OCI-M2 (cell line): ENCODE measurements around the gene RND3.

Experiments used
- DNase-seq: peaks from one replicate; lab custom pipeline; 2025; ENCODE audit not compliant: unreplicated experiment; lab: John Stamatoyannopoulos, UW

The RND3 gene, protein sequence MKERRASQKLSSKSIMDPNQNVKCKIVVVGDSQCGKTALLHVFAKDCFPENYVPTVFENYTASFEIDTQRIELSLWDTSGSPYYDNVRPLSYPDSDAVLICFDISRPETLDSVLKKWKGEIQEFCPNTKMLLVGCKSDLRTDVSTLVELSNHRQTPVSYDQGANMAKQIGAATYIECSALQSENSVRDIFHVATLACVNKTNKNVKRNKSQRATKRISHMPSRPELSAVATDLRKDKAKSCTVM

DNA sequence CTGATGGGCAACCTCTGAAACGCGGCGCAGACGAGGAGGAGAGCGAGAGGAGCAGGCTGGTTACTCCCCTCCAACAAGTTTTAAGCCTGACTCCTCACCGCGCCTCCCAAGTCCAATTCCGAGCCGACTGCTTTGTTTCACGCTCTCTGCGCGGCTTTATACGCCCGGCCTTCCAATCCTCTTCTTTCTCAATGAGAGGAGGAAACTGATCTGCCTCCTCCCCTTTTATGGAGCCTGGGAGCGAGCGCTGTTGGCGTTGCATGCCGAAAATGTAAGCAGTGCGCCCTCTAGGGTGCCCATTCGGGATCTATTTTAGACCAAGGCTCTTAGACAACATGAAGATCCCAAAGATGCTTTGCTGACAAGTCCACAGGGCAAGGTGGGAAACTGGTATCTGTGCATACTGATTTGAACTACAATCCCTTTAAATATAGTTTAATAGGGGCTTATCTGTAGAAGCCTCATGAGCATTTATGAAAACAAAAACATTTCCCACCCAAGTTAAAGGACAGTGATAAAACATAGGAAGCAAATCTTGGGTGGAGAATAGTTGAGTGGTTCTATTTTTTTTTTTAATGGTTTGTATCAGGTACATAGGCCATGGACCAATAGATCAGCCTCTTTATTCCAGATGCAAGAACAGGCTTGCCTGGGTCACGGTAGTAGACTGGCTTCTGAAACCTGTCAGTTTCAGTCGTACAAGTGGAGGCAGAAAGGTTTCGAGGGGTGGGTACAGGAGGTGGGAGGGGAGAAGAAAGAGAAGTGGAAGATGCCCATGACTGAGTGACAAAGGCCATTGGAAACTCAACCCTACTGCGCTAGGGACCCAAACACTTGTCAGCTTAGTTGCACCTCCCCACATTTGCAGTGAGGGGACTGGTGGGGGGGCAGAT is at the start of gene RND3:
RND3 (minus strand) TSS at position 131 of the 893 bp plus-strand sequence. CDS start 250 bp downstream, outside the sequence.
- DNase-seq = no peak

DNA sequence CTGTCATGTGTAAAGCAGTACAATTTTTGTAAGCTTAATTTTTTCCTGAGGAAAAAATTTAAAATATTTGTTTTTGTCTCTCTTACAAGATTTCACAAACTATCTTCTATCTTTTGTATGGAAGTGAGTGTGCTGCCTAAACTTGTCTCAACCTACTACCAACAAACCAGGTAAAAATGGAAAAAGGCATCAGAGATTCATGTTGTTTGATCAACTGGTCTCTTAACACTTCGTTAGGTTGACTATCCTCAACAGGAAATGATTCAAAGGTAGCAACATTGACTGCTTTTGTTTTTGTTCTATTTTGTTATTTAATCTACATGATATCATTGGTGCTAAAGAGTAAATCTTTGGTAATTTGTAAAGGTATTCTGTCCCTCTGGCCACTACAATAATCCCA is 47.7 kb upstream of the RND3 start:
- DNase-seq = no peak

GRCh38 chr2:150532879-150533278 is 45.4 kb upstream of the RND3 start:
- no peak for DNase-seq

DNA sequence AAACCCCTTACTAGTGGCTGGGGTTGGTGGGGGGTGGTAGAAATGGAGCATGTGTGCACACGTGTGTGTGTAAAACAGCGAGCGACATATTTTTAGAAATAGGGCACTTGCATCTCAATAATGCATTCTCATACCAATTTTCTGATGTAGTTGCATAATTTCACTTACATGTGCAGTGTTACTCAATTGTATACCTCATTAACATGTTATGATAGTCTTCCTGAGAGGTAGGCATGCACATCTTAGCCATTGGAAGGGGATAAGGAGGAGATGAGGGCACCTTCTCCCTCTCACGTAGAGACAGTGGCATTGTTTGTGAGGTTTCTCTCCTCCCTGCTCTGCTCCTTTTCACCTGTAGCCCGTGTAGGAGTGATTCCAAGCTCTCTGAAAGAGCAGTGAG is 44.6 kb upstream of the RND3 start:
- no peak for DNase-seq

DNA sequence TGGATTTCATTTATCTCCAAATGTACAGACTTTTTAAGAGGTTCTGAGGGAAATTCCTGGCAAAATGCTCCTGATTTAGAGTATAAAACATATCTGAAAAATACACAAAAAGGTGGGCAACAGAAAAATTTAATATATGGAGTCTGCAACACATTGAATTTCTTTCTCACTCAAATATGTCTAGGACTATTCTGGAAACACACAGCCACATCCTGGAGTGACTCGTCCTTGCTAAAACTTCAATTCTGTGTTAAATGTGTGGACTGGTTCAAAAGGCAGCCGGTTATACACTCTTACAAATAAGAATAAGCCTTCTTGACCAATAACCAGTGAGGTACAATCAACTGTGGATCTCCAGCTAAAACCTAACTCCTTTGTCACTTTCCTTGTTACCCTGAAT is 44.1 kb upstream of the RND3 start:
- DNase-seq = no peak

DNA sequence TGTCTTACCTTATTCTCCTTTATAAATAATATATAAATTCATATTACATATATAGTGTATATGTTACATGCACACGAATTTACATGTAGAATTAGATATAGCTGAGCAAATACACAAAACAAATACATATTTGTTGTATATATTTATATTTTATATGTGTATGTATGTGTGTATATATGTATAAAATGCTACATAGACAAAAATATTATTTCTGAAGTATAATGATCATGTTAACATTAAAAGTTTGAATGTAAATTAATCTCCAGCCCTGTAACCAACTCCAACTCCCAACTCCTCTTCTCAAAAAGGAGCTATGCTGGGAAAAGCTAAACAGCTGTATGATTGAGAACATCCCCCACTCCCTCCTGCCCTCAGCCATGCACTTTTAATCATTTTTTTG is 42.7 kb upstream of the RND3 start:
- DNase-seq = no peak

DNA sequence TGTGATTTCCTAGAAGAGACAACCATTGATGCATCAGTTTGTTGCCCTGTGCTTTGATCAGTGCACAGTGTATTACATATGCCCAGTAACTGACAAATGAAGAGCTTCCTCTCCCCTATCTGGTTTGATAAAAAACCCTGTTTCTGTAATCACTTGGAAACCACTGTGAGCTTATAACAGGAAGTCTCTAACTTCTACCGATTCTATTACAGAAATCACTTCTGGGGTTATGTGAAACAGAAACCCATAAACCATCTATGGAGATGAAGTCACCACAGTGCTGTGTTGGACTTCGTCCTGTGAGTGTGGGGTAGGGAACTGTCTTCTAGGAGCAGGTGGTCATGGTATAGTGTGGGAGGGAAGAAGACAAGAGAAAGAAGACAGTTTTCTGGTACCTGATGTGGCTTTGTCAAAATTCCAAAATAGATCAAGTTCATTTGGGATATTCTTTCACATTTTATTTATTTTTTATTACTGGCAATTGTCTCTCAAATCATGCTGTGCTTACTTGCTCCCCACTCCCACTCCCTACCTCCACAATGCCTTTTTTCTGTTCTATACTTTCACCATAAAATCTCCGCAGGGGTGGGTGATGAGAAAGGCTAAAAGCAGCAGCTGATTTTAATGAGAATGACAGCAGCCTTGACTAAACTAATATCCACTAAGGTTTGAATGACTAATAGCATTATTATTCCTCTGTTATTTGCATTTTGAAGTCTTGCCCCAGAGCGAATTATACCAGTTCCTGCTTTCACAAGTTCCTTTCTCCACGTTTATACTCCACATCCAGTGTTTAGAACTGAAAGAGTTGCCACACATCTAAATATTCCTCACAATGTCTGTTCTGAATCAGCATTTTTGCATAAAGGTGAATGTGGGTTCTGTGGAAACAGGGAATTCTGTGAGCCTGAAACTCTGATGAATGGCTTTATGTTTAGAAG is 41.7 kb upstream of the RND3 start:
- DNase-seq = no peak

- no peak for DNase-seq
These were observed 39.4 kb upstream of the RND3 start for GRCh38 chr2:150526827-150527226.

- DNase-seq = no peak
These were observed 38.5 kb upstream of the RND3 start for GRCh38 chr2:150526006-150526405.

GRCh38 chr2:150522269-150522668 is 34.8 kb upstream of the RND3 start:
- no peak for DNase-seq

DNA sequence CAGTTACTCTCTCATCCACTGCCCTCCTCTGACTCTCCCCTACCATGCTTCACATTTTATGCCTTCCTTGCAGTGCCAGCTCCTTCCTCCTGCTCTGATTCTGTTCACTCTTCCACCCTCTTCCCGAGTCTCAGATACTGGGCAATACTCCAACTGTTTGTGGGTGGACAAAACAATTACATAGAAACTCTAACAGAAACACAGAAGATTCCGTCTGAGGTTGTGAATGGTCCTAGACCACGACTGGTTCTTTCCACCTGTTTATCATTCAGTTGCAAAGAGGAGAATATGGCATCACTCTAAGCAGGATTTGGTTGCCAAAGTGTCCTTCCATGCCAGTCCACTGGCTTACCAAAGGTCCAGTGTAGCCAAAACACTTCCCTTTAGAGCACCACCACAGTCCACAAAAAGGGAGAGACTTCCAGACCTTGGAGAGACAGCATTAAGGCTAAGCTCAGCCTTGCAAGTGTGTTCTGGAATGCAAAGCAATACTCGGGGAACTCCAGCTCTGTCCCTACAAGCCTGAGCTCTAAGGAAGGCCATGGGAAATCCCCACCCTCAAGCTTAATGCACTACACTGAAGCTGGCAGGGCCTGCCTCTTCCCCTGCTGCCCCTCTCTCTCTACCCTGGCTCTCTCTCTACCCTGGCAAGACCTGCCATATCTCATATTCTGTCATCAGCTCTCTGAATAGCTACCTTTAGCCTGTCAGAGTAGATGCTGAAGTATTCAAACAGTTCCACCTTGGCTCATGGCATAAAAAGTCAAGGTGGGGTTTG is 33.6 kb upstream of the RND3 start:
- no peak for DNase-seq

- no peak for DNase-seq
These were observed 32.6 kb upstream of the RND3 start for GRCh38 chr2:150520033-150520432.

- DNase-seq = no peak
These were observed 30.6 kb upstream of the RND3 start for GRCh38 chr2:150517951-150518680.

DNA sequence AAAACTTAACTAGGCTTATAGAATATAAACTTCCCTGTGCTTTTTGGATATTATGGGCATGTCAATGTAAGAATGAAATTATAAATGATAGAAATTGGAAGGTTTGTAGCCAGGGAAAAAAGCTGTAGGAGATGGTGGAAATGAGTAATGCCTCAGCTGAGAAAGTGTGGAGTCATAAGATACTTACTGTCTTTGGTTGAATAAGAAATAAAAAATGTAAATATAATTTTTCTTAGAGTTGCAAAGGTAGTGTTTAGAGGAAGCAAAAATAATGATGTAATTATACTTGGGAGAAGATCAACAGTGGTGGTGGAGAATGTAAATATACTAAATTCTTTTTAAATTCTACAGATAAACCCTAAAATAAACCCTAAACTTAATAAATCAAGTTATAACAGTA is 26.2 kb upstream of the RND3 start:
- DNase-seq = no peak

GRCh38 chr2:150508497-150509137 is 21.1 kb upstream of the RND3 start:
- no peak for DNase-seq

DNA sequence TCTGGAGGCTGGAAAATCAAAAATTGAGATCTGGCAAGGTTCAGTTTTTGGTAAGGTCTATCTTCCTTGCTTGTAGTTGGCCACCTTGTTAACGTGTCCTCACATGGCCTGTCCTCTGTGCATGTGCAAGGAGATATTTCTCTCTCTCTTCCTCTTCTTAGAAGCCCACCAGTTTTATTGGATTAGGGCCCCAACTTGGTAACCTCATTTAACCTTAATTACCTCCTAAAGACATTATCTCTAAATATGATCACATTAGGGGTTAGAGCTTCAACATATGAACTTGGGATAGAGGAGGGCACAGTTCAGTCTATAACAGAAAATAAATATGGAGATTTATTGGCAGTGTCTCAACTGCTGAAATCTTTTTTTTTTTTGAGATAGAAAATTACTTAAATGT is 19.6 kb upstream of the RND3 start:
- DNase-seq = no peak

DNA sequence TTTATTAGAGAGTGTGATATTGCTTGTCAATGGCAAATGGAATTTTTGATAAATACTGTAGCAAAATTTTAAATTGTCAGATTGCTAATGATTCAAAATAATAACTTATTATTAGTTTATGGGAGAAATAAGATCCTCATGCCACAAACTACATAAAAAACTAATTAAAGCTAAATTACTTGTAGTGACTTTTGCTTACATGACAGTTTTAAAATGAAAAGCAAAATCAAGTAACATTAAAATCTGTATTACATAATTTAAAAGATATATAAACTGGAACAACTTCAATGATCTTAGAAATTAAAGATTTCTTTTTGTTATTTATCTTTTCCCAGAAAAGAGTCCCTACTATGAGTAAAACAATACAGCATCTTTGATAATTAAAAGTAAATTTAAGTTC is 17.7 kb upstream of the RND3 start:
- DNase-seq = no peak

GRCh38 chr2:150495993-150496627 is 8.6 kb upstream of the RND3 start:
- DNase-seq = no peak

DNA sequence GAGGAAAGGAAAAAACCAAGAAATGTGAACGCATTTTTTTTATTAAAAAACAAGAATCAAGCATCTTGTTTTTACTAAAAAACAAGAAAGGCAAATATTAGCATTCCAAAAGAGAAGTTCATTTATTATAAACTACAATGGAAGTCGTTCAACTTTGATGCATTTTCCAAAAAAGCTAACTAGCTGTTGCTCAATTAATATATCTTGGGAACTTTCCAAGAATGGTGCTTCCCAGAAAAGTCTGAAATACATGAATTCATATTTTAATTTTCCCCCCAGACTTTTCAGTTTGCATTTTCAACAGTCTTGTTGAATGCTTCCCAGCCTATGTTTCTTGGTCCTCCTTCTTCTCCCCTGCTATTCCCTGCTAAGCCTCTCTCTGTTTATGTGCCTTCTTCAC is 7.5 kb upstream of the RND3 start:
- DNase-seq = no peak
